DOHH2 (cell line): ENCODE measurements around the gene ATAT1.
"Not testable (repeated sequence)": the region's sequence is repeated elsewhere in the genome, so short reads cannot be mapped to it uniquely, and the experiment has no call there.

Experiments
- H3F3A ChIP-seq: fragments of 200-600 bp; sonication (generic), shearing (Covaris generic); 2 replicates; pipeline ENCODE4 v1.6.0; 2016; ENCODE audit warnings: antibody characterized with exemption, mild to moderate bottlenecking; ENCODE audit not compliant: control insufficient read depth, insufficient read depth
- H3K27ac ChIP-seq: fragments of 200-600 bp; sonication (generic); 2 replicates; pipeline ENCODE4 v1.5.1; 2014; ENCODE audit warnings: low read depth, mild to moderate bottlenecking, low read length, moderate library complexity
- H3K27me3 ChIP-seq: fragments of 200-600 bp; sonication (generic); 2 replicates; pipeline ENCODE4 v1.6.1; 2014; ENCODE audit warnings: mild to moderate bottlenecking, low read length, mixed read lengths; ENCODE audit not compliant: control insufficient read depth
- H3K36me3 ChIP-seq: fragments of 200-600 bp; sonication (generic); 2 replicates; pipeline ENCODE4 v1.6.1; 2014; ENCODE audit warnings: mild to moderate bottlenecking, low read length, moderate library complexity, mixed read lengths; ENCODE audit not compliant: control insufficient read depth
- H3K4me1 ChIP-seq: fragments of 200-600 bp; sonication (generic); 2 replicates; pipeline ENCODE4 v1.6.1; 2014; ENCODE audit warnings: mild to moderate bottlenecking, low read length, mixed read lengths; ENCODE audit not compliant: control insufficient read depth
- H3K4me2 ChIP-seq: fragments of 200-600 bp; sonication (generic); 2 replicates; pipeline ENCODE4 v1.6.0; 2014; ENCODE audit warnings: mild to moderate bottlenecking, low read length, moderate library complexity
- H3K4me3 ChIP-seq: fragments of 200-600 bp; sonication (generic); 2 replicates; pipeline ENCODE4 v1.5.1; 2014; ENCODE audit warnings: mild to moderate bottlenecking, low read length, mixed read lengths
- H3K79me2 ChIP-seq: fragments of 200-600 bp; sonication (generic); 2 replicates; pipeline ENCODE4 v1.6.1; 2014; ENCODE audit warnings: mild to moderate bottlenecking, low read length, mixed read lengths; ENCODE audit not compliant: control insufficient read depth
- H3K9me2 ChIP-seq: fragments of 200-600 bp; sonication (generic); replicated peaks from 2 replicates; pipeline ENCODE4 v1.6.1; 2014; ENCODE audit warnings: mild to moderate bottlenecking, low read length, mixed read lengths; ENCODE audit not compliant: control insufficient read depth
- H3K9me3 ChIP-seq: fragments of 200-600 bp; sonication (generic); 2 replicates; pipeline ENCODE4 v1.6.1; 2014; ENCODE audit warnings: antibody characterized with exemption, low read length, mixed read lengths; ENCODE audit not compliant: control insufficient read depth, insufficient read depth
- H4K20me1 ChIP-seq: fragments of 200-600 bp; sonication (generic); 2 replicates; pipeline ENCODE4 v1.6.0; 2014; ENCODE audit warnings: low read depth, mild to moderate bottlenecking, antibody characterized with exemption, low read length, moderate library complexity; ENCODE audit not compliant: control insufficient read depth, insufficient read depth
- EZH2phosphoT487 ChIP-seq: fragments of 200-600 bp; sonication (generic); IDR thresholded peaks from 2 replicates; pipeline ENCODE4 v1.6.1; 2017; ENCODE audit warnings: borderline replicate concordance, mild to moderate bottlenecking, antibody characterized with exemption, low read length, moderate library complexity, mixed read lengths
- TF ChIP-seq, protein P1 (sequence below): fragments of 200-600 bp; sonication (generic); IDR thresholded peaks from one replicate; pipeline ENCODE4 v1.5.1; 2014; ENCODE audit warnings: antibody characterized with exemption, mild to moderate bottlenecking, low read depth, low read length; ENCODE audit not compliant: poor library complexity, severe bottlenecking

Gene ATAT1

DNA sequence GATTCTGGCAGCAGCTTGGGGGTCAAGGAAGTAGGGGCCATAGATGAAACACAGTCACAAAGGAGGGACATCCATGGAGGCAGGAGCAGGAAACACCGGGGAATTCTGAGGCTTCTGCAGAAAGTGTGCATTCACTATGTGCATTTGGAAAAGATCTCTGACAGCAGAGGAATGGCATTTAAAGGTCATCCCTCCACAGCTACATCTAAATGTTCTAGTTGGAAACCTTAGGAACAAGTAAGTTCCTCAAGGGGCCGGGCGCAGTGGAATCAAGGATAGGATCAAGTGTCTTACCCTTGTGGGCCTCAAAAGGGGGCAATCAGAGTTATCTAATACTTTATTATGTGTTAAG is 29.0 kb downstream of the ATAT1 start:
- TF ChIP-seq, protein P1, sequence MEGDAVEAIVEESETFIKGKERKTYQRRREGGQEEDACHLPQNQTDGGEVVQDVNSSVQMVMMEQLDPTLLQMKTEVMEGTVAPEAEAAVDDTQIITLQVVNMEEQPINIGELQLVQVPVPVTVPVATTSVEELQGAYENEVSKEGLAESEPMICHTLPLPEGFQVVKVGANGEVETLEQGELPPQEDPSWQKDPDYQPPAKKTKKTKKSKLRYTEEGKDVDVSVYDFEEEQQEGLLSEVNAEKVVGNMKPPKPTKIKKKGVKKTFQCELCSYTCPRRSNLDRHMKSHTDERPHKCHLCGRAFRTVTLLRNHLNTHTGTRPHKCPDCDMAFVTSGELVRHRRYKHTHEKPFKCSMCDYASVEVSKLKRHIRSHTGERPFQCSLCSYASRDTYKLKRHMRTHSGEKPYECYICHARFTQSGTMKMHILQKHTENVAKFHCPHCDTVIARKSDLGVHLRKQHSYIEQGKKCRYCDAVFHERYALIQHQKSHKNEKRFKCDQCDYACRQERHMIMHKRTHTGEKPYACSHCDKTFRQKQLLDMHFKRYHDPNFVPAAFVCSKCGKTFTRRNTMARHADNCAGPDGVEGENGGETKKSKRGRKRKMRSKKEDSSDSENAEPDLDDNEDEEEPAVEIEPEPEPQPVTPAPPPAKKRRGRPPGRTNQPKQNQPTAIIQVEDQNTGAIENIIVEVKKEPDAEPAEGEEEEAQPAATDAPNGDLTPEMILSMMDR, result no peak
- TF ChIP-seq EZH2phosphoT487, result no peak

DNA sequence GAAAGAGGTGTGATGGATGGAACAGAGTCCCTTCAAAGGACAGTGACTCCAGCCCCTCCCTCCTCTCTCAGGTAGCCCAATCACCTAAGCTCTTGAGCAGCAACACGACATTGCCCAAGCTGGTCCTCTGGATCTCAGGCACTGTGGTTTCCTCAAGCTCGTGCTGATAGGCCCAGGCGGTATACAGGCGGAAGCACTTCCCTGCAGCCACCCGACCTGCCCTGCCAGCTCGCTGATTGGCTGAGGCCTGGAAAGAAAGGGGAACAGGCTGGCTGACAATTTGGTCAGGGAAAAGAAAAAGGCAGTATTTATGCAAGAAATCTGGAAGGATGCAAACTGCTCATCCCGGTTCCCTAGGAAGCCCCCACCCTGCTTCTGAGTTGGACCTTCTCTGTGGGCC is 29.8 kb downstream of the ATAT1 start:
- H3F3A ChIP-seq, result peaks cover 7% of the 10 kb centered on the region; the same call in 1 of the 2 replicates
- no peak overlapping the region for H3K4me3 ChIP-seq
- H4K20me1 ChIP-seq, result no peaks in the 10 kb centered on the region
- no peak overlapping the region for H3K4me2 ChIP-seq
- no peak overlapping the region for H3K27ac ChIP-seq
- no peaks in the 10 kb centered on the region for H3K79me2 ChIP-seq
- peaks cover 78% of the 10 kb centered on the region for H3K36me3 ChIP-seq
- H3K9me3 ChIP-seq, result no peaks in the 10 kb centered on the region
- H3K9me2 ChIP-seq, result no peaks in the 10 kb centered on the region
- no peaks in the 10 kb centered on the region for H3K27me3 ChIP-seq
- H3K4me1 ChIP-seq, result no peaks in the 10 kb centered on the region
- TF ChIP-seq, protein P1, result no peak
- no peak for TF ChIP-seq EZH2phosphoT487

More for the DNA sequence above, 29.0 kb downstream of the ATAT1 start:
- no peaks in the 10 kb centered on the region for H3K79me2 ChIP-seq
- no peak overlapping the region for H3K27ac ChIP-seq
- H3K27me3 ChIP-seq, result no peaks in the 10 kb centered on the region
- no peaks in the 10 kb centered on the region for H3K4me1 ChIP-seq
- H3K9me3 ChIP-seq, result no peaks in the 10 kb centered on the region
- no peaks in the 10 kb centered on the region for H3K9me2 ChIP-seq
- peaks cover 82% of the 10 kb centered on the region for H3K36me3 ChIP-seq
- H3K4me3 ChIP-seq, result no peak overlapping the region
- no peaks in the 10 kb centered on the region for H4K20me1 ChIP-seq
- H3F3A ChIP-seq, result peaks cover 7% of the 10 kb centered on the region; the same call in 1 of the 2 replicates
- no peak overlapping the region for H3K4me2 ChIP-seq

- Histone ChIP-seq H3K27ac (no peak overlapping the region), H3F3A (peaks cover 6% of the 10 kb centered on the region; the same call in 1 of the 2 replicates), H3K4me1 (no peaks in the 10 kb centered on the region), H3K4me2 (no peak overlapping the region), H3K9me3 (no peaks in the 10 kb centered on the region), H3K36me3 (peaks cover 77% of the 10 kb centered on the region), H4K20me1 (no peaks in the 10 kb centered on the region), H3K9me2 (no peaks in the 10 kb centered on the region), H3K27me3 (no peaks in the 10 kb centered on the region), H3K79me2 (no peaks in the 10 kb centered on the region), H3K4me3 (no peak overlapping the region)
- TF ChIP-seq EZH2phosphoT487, result no peak
- TF ChIP-seq, protein P1, result no peak
Measured at GRCh38 chr6:30657454-30657853, 30.8 kb downstream of the ATAT1 start.

DNA sequence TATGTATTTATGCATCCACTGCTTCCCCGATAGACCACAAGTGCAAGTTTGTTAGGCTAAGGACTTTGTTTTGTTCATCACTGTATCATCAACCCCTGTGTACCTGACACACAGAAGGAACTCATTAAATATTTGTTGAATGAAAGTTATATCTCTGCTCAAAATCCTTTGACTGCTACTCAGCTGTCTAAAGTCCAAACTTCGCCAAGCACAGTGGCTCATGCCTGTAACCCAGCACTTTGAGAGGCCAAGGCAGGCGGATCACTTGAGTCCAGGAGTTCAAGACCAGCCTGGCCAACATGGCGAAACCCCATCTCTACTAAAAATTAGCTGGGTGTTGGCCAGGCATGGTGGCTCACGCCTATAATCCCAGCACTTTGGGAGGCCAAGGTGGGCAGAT is 31.2 kb downstream of the ATAT1 start:
- not testable (repeated sequence) for H3K79me2 ChIP-seq, H3K27me3 ChIP-seq, H3K9me3 ChIP-seq, H3K4me2 ChIP-seq, H4K20me1 ChIP-seq, H3K9me2 ChIP-seq, H3K4me3 ChIP-seq, H3K27ac ChIP-seq, H3F3A ChIP-seq, H3K4me1 ChIP-seq
- H3K36me3 ChIP-seq, result peaks cover 77% of the 10 kb centered on the region
